Karpas-422 (cell line): ENCODE measurements around the gene SMAD3. TPM values are rescaled to one million over a fixed set of nuclear protein-coding genes. Genes with fewer than 3 reads are reported as not detected.
A peak's percentile ranks its signal among the peaks of the same experiment; 100 is the strongest.
"Not testable (repeated sequence)": the region's sequence is repeated elsewhere in the genome, so short reads cannot be mapped to it uniquely, and the experiment has no call there.

Experiments used
- DNase-seq: peaks from one replicate; pipeline ENCODE4 v3.0.0-alpha.2; 2015
- H2AFZ ChIP-seq: fragments of 200-600 bp; sonication (generic); 2 replicates; pipeline ENCODE4 v1.6.1; 2014; ENCODE audit warnings: antibody characterized with exemption, low read length, mixed read lengths
- H3K27ac ChIP-seq: fragments of 200-600 bp; sonication (generic); 2 replicates; pipeline ENCODE4 v1.5.1; 2014; ENCODE audit warnings: mild to moderate bottlenecking, low read length, moderate library complexity
- H3K27me3 ChIP-seq: fragments of 200-600 bp; sonication (generic); 2 replicates; pipeline ENCODE4 v1.6.1; 2014; ENCODE audit warnings: low read length, mixed read lengths
- H3K36me3 ChIP-seq: fragments of 200-600 bp; sonication (generic); 2 replicates; pipeline ENCODE4 v1.6.1; 2014; ENCODE audit warnings: low read length, mixed read lengths; ENCODE audit not compliant: insufficient read depth
- H3K4me1 ChIP-seq: fragments of 200-600 bp; sonication (generic); 2 replicates; pipeline ENCODE4 v1.6.1; 2014; ENCODE audit warnings: mild to moderate bottlenecking, low read length, mixed read lengths
- H3K4me2 ChIP-seq: fragments of 200-600 bp; sonication (generic); 2 replicates; pipeline ENCODE4 v1.6.1; 2014; ENCODE audit warnings: low read length, low read depth, mild to moderate bottlenecking; ENCODE audit not compliant: poor library complexity, severe bottlenecking
- H3K4me3 ChIP-seq: fragments of 200-600 bp; sonication (generic); 2 replicates; pipeline ENCODE4 v1.5.1; 2014; ENCODE audit warnings: mild to moderate bottlenecking, antibody characterized with exemption, low read length, mixed read lengths
- H3K79me2 ChIP-seq: fragments of 200-600 bp; sonication (generic); 2 replicates; pipeline ENCODE4 v1.6.1; 2014; ENCODE audit warnings: mild to moderate bottlenecking, low read length, mixed read lengths
- H3K9ac ChIP-seq: fragments of 200-600 bp; sonication (generic); 2 replicates; pipeline ENCODE4 v1.6.0; 2014; ENCODE audit warnings: low read length
- H3K9me2 ChIP-seq: fragments of 200-600 bp; sonication (generic), shearing (Covaris generic); replicated peaks from 2 replicates; pipeline ENCODE4 v1.6.0; 2014; ENCODE audit warnings: mild to moderate bottlenecking, low read length, moderate library complexity; ENCODE audit not compliant: insufficient read depth
- H3K9me3 ChIP-seq: fragments of 300-700, 200-600 bp; sonication (generic); 2 replicates; pipeline ENCODE4 v1.6.1; 2014; ENCODE audit warnings: low read length, mixed read lengths
- H4K20me1 ChIP-seq: fragments of 200-600 bp; sonication (generic); 2 replicates; pipeline ENCODE4 v1.6.1; 2014; ENCODE audit warnings: mild to moderate bottlenecking, antibody characterized with exemption, low read length, low read depth; ENCODE audit not compliant: insufficient read depth
- total RNA-seq: library from RNA; depleted of rRNA; stranded (reverse); fragments of >200 nt; shearing (Covaris generic); gene quantifications from 2 replicates; pipeline ENCODE4 v1.2.3, GENCODE V29; 2014; ENCODE audit warnings: low replicate concordance

SMAD3 gene
- total RNA-seq, 1 experiment from 2014 or later: 27.7 TPM

- no peak for DNase-seq
- Histone ChIP-seq H3K4me2 (no peak overlapping the region), H4K20me1 (no peaks in the 10 kb centered on the region)
Observed at GRCh38 chr15:67022587-67023105, 42.8 kb upstream of the SMAD3 start.

GRCh38 chr15:67023517-67024313 is 41.7 kb upstream of the SMAD3 start:
- Histone ChIP-seq H3K4me2 (no peak overlapping the region), H2AFZ (no peak overlapping the region), H3K9ac (no peak overlapping the region)

More at GRCh38 chr15:67022587-67023105, 42.8 kb upstream of the SMAD3 start:
- Histone ChIP-seq H3K9ac (no peak overlapping the region), H2AFZ (no peak overlapping the region), H3K4me3 (no peak overlapping the region), H3K9me2 (no peaks in the 10 kb centered on the region), H3K27me3 (no peaks in the 10 kb centered on the region), H3K27ac (no peak overlapping the region), H3K79me2 (no peaks in the 10 kb centered on the region), H3K36me3 (no peaks in the 10 kb centered on the region), H3K9me3 (no peaks in the 10 kb centered on the region), H3K4me1 (peaks cover 6% of the 10 kb centered on the region; the same call in 1 of the 2 replicates)

GRCh38 chr15:67024314-67024997 is 40.9 kb upstream of the SMAD3 start:
- H3K27me3 ChIP-seq: no peaks in the 10 kb centered on the region
- H3K9me2 ChIP-seq: no peaks in the 10 kb centered on the region
- H3K4me3 ChIP-seq: no peak overlapping the region
- no peak overlapping the region for H3K4me2 ChIP-seq
- no peaks in the 10 kb centered on the region for H3K36me3 ChIP-seq
- no peak for DNase-seq
- H2AFZ ChIP-seq: no peak overlapping the region
- no peaks in the 10 kb centered on the region for H3K9me3 ChIP-seq
- no peak overlapping the region for H3K9ac ChIP-seq
- H3K79me2 ChIP-seq: no peaks in the 10 kb centered on the region
- H3K27ac ChIP-seq: no peak overlapping the region
- H3K4me1 ChIP-seq: peaks cover 6% of the 10 kb centered on the region; the same call in 1 of the 2 replicates
- no peaks in the 10 kb centered on the region for H4K20me1 ChIP-seq

More at GRCh38 chr15:67023517-67024313, 41.7 kb upstream of the SMAD3 start:
- no peaks in the 10 kb centered on the region for H4K20me1 ChIP-seq
- no peaks in the 10 kb centered on the region for H3K27me3 ChIP-seq
- no peak overlapping the region for H3K4me3 ChIP-seq
- H3K4me1 ChIP-seq: peaks cover 6% of the 10 kb centered on the region; the same call in 1 of the 2 replicates
- no peak overlapping the region for H3K27ac ChIP-seq
- no peaks in the 10 kb centered on the region for H3K36me3 ChIP-seq
- H3K9me2 ChIP-seq: no peaks in the 10 kb centered on the region
- no peak for DNase-seq
- H3K79me2 ChIP-seq: no peaks in the 10 kb centered on the region
- no peaks in the 10 kb centered on the region for H3K9me3 ChIP-seq

GRCh38 chr15:67024998-67025368 is 40.4 kb upstream of the SMAD3 start:
- Histone ChIP-seq H2AFZ (no peak overlapping the region), H3K27ac (no peak overlapping the region), H3K79me2 (no peaks in the 10 kb centered on the region), H3K9me2 (no peaks in the 10 kb centered on the region), H4K20me1 (no peaks in the 10 kb centered on the region), H3K4me1 (peaks cover 6% of the 10 kb centered on the region; the same call in 1 of the 2 replicates), H3K27me3 (no peaks in the 10 kb centered on the region), H3K9ac (no peak overlapping the region), H3K9me3 (no peaks in the 10 kb centered on the region), H3K36me3 (no peaks in the 10 kb centered on the region), H3K4me2 (no peak overlapping the region), H3K4me3 (no peak overlapping the region)
- DNase-seq: no peak

- Histone ChIP-seq H3K27me3 (no peaks in the 10 kb centered on the region), H3K9me2 (no peaks in the 10 kb centered on the region), H3K4me2 (no peak overlapping the region), H3K9me3 (no peaks in the 10 kb centered on the region), H3K4me3 (no peak overlapping the region), H3K4me1 (peaks cover 6% of the 10 kb centered on the region; the same call in 1 of the 2 replicates), H4K20me1 (no peaks in the 10 kb centered on the region), H3K27ac (no peak overlapping the region), H3K79me2 (no peaks in the 10 kb centered on the region), H3K9ac (no peak overlapping the region), H2AFZ (no peak overlapping the region), H3K36me3 (no peaks in the 10 kb centered on the region)
- peak; percentile 46 for DNase-seq
Observed at GRCh38 chr15:67025719-67026609, 39.4 kb upstream of the SMAD3 start.

DNA sequence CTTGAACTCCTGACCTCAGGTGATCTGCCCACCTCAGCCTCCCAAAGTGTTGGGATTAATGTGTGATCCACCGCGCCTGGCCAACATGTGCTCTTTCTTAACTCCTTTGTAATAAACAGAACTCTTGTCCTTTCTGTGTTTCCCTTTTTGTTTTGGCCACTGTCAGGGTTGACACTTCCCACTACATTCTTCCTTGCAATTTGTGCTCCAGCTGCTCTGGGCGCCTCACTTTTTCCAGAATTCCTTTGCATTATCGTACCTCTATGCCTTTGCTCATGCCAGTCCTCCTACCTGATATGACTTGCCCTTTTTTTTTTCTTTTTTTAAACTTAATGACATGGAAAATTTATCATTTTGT is 38.8 kb upstream of the SMAD3 start:
- Histone ChIP-seq H3K4me1 (peaks cover 6% of the 10 kb centered on the region; the same call in 1 of the 2 replicates), H3K9me2 (no peaks in the 10 kb centered on the region), H3K27me3 (no peaks in the 10 kb centered on the region), H3K4me3 (no peak overlapping the region), H4K20me1 (no peaks in the 10 kb centered on the region), H3K36me3 (no peaks in the 10 kb centered on the region), H3K4me2 (no peak overlapping the region), H3K79me2 (no peaks in the 10 kb centered on the region), H3K9me3 (no peaks in the 10 kb centered on the region), H3K27ac (no peak overlapping the region), H3K9ac (no peak overlapping the region), H2AFZ (no peak overlapping the region)
- no peak for DNase-seq

DNA sequence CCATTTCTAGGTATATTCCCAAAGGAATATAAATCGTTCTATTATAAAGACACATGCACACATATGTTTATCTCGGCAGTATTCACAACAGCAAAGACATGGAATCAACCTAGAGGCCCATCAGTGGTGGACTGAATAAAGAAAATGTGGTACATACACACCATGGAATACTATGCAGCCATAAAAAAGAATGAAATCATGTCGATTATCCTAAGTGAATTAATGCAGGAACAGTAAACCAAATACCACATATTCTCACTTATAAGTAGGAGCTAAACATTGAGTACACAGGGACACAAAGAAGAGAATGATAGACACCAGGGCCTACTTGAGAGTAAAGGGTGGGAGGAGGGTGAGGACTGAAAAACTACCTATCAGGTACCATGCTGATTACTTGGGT is 37.0 kb upstream of the SMAD3 start:
- not testable (repeated sequence) for H3K9me2 ChIP-seq, H3K36me3 ChIP-seq, H3K4me2 ChIP-seq, H4K20me1 ChIP-seq, H3K4me3 ChIP-seq, H3K79me2 ChIP-seq, H3K27ac ChIP-seq, H3K9me3 ChIP-seq, H3K9ac ChIP-seq, DNase-seq, H3K27me3 ChIP-seq, H3K4me1 ChIP-seq, H2AFZ ChIP-seq
